ENCODE measurements around the gene SLC25A21. TPM values are rescaled to one million over a fixed set of nuclear protein-coding genes. Genes with fewer than 3 reads are reported as not detected.

SLC25A21 gene
- total and polyA plus RNA-seq, 7 experiments from 2014 or later, result not detected

DNA sequence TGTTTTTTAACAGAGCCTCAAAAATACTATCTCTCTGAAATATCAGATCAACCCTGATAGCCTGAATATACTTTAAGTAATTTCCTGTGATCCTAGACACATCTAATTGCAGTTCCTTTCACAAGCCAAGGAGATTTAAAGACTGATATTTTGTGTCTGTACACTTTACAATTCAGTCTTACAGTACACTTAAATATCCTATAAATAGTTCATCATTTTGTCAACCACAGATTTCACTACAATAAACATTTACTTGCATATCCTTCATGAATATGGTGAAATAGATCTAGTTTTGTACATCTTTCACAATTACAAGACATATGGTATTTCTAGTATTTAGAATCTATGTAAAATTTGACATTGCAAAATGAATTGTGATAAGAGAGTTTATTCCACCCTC is 349.7 kb downstream of the SLC25A21 start:
- DNase-seq, result no peak
- ChIA-PET POLR2A (no interaction called here), CTCF (no interaction called here)
- H3K4me3 Mint-ChIP-seq, result no peak overlapping the region
- intact Hi-C loops (cut with micrococcal nuclease), result no loop called here
- H3K27ac ChIP-seq (ENCODE audit: low read depth, low read length), result no peak overlapping the region
- no peaks in the 10 kb centered on the region for H3K27me3 ChIP-seq (ENCODE audit: control insufficient read depth in 2 of 2, insufficient read depth in 2 of 2, low read length in 2 of 2)
- no peaks in the 10 kb centered on the region for H3K4me1 ChIP-seq (ENCODE audit: control insufficient read depth in 2 of 2, insufficient read depth in 2 of 2, low read length in 2 of 2)
- no peak overlapping the region for H3K27ac Mint-ChIP-seq
- no peak overlapping the region for H3K4me3 ChIP-seq (ENCODE audit: low read length)
- ATAC-seq, result no peak
- no peaks in the 10 kb centered on the region for H3K36me3 Mint-ChIP-seq
- H3K9me3 Mint-ChIP-seq, result peaks cover 0 to 4% (median 0%) of the 10 kb centered on the region in 11 donors
- no peaks in the 10 kb centered on the region for H3K4me1 Mint-ChIP-seq
- H3K9me3 ChIP-seq (ENCODE audit: control insufficient read depth in 2 of 3, low read length in 3 of 3), result no peaks in the 10 kb centered on the region
- no peaks in the 10 kb centered on the region for H3K36me3 ChIP-seq (ENCODE audit: control insufficient read depth in 2 of 3, insufficient read depth in 3 of 3, low read length in 3 of 3)
- no peaks in the 10 kb centered on the region for H3K27me3 Mint-ChIP-seq

DNA sequence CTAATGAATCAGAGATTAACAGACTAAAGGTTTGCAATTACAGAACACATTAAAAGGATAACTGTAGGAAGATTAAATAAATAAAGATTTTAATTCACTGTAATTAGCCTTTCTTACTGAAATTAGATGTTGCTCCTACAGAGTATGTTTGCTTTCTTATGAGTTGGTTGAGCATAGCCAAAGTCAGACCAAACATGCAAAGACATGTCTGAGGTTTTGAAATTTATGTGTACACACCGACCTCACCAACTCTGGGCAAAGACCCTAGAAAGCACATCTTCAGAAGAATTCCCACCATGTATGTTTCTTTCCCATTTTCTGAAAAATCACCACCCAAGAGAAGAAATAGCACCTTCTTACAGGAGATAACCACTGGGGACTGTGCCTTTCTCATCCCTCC is 351.5 kb downstream of the SLC25A21 start:
- intact Hi-C loops (cut with micrococcal nuclease), result no loop called here
- Mint-ChIP-seq H3K9me3 (peaks cover 0 to 4% (median 0%) of the 10 kb centered on the region in 11 donors), H3K27me3 (peaks cover 0 to 4% (median 0%) of the 10 kb centered on the region in 5 donors), H3K27ac (no peak overlapping the region), H3K4me3 (no peak overlapping the region), H3K4me1 (no peaks in the 10 kb centered on the region), H3K36me3 (no peaks in the 10 kb centered on the region)
- DNase-seq, result no peak
- no peak for ATAC-seq
- H3K9me3 ChIP-seq (ENCODE audit: control insufficient read depth in 2 of 3, low read length in 3 of 3), result no peaks in the 10 kb centered on the region
- H3K4me1 ChIP-seq (ENCODE audit: control insufficient read depth in 2 of 2, insufficient read depth in 2 of 2, low read length in 2 of 2), result no peaks in the 10 kb centered on the region
- ChIA-PET POLR2A (no interaction called here), CTCF (no interaction called here)
- H3K36me3 ChIP-seq (ENCODE audit: control insufficient read depth in 2 of 3, insufficient read depth in 3 of 3, low read length in 3 of 3), result no peaks in the 10 kb centered on the region
- H3K27me3 ChIP-seq (ENCODE audit: control insufficient read depth in 2 of 2, insufficient read depth in 2 of 2, low read length in 2 of 2), result no peaks in the 10 kb centered on the region
- H3K27ac ChIP-seq (ENCODE audit: low read depth, low read length), result no peak overlapping the region
- no peak overlapping the region for H3K4me3 ChIP-seq (ENCODE audit: low read length)

DNA sequence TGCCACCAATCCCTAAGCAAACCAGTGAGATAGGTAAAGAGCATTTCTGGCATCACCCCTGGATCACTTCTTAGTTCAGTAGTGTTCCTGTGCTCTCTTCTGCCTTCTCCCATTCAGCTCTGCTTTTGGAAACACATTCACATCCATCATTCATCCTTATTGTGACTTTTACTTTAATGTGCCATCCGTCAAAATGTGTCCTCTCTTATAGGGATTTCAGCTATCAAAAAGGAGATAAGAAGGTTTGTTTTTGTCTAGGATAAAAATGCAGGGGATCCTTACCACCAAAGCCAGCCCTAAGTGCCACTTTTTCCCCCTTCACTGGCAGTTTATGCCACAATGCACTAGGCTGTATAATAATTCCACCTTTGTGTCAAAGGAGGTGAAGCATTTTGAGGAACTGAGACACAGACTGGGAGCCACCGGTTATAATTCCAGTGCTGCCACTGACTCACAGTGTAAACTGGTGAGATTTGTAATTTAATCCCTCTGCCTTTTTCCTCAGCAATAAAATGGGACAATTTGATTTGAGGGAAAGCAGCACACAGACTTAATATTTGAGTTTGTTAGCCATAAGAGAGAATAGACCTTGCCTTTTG is 352.2 kb downstream of the SLC25A21 start:
- ATAC-seq (no peak), DNase-seq (no peak)
- H3K27me3 Mint-ChIP-seq, result peaks cover 0 to 4% (median 0%) of the 10 kb centered on the region in 5 donors
- Histone ChIP-seq H3K27me3 (ENCODE audit: control insufficient read depth in 2 of 2, insufficient read depth in 2 of 2, low read length in 2 of 2) (no peaks in the 10 kb centered on the region), H3K4me1 (ENCODE audit: control insufficient read depth in 2 of 2, insufficient read depth in 2 of 2, low read length in 2 of 2) (no peaks in the 10 kb centered on the region), H3K9me3 (ENCODE audit: control insufficient read depth in 2 of 3, low read length in 3 of 3) (no peaks in the 10 kb centered on the region), H3K36me3 (ENCODE audit: control insufficient read depth in 2 of 3, insufficient read depth in 3 of 3, low read length in 3 of 3) (no peaks in the 10 kb centered on the region), H3K4me3 (ENCODE audit: low read length) (no peak overlapping the region), H3K27ac (ENCODE audit: low read depth, low read length) (no peak overlapping the region)
- no peak overlapping the region for H3K27ac Mint-ChIP-seq
- no peak overlapping the region for H3K4me3 Mint-ChIP-seq
- CTCF ChIA-PET, result no interaction called here
- intact Hi-C loops (cut with micrococcal nuclease), result no loop called here
- H3K36me3 Mint-ChIP-seq, result no peaks in the 10 kb centered on the region
- POLR2A ChIA-PET, result no interaction called here
- peaks cover 0 to 6% (median 0%) of the 10 kb centered on the region in 11 donors for H3K9me3 Mint-ChIP-seq
- no peaks in the 10 kb centered on the region for H3K4me1 Mint-ChIP-seq

DNA sequence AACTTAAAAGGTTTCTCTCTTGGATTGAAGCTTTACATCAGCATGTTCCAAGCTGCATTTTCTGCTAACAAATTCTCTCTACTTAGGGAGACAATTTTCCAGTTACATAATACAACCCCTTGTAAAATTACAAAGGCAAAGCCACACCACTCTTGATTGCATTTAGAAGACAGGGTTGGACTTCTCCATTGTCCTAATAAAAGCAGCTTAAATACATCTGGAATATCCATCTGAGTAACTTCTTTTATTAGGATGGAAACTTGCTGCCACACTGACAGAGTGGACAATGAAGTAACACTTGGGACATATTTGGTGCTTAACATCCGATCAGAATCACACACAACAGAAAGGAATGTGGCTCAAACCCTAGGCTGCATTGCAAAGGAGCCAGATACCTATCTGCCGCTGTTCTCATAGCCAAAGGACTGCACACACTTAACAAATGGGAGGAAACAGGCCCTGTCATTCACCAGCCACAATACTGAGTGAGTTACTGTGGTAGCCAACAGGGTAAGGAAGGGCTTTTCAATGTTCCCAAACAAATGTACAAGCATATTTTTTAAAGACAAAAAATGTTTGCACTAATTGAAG is 353.5 kb downstream of the SLC25A21 start:
- CTCF ChIA-PET, result no interaction called here
- POLR2A ChIA-PET, result no interaction called here

DNA sequence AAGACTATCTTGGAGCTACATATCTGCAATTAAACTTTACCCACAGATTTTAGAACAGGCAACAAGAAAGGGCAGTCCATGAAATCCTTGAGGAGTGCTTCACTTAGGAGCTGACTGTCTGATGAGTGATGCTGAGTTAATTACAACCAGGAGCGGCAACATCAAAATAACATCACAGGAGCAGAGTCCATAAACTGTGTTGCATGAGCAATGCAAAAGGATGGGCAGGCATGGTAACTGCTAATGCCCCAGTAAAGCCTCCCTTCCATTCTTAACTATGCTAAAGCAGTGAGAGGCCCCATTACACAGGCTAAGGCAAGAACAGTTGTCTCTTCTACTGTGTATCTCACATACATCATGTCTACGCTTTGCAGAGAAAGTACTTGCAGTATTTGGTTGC is 354.2 kb downstream of the SLC25A21 start:
- no peaks in the 10 kb centered on the region for H3K9me3 ChIP-seq (ENCODE audit: control insufficient read depth in 2 of 3, low read length in 3 of 3)
- H3K27me3 ChIP-seq (ENCODE audit: control insufficient read depth in 2 of 2, insufficient read depth in 2 of 2, low read length in 2 of 2), result no peaks in the 10 kb centered on the region
- intact Hi-C loops (cut with micrococcal nuclease), result no loop called here
- Mint-ChIP-seq H3K27me3 (peaks cover 0 to 4% (median 0%) of the 10 kb centered on the region in 5 donors), H3K36me3 (no peaks in the 10 kb centered on the region), H3K27ac (no peak overlapping the region), H3K4me1 (no peaks in the 10 kb centered on the region), H3K9me3 (peaks cover 0 to 6% (median 0%) of the 10 kb centered on the region in 11 donors), H3K4me3 (no peak overlapping the region)
- no peak for DNase-seq
- no peak overlapping the region for H3K27ac ChIP-seq (ENCODE audit: low read depth, low read length)
- H3K4me1 ChIP-seq (ENCODE audit: control insufficient read depth in 2 of 2, insufficient read depth in 2 of 2, low read length in 2 of 2), result no peaks in the 10 kb centered on the region
- CTCF ChIA-PET, result no interaction called here
- ATAC-seq, result no peak
- POLR2A ChIA-PET, result no interaction called here
- H3K36me3 ChIP-seq (ENCODE audit: control insufficient read depth in 2 of 3, insufficient read depth in 3 of 3, low read length in 3 of 3), result no peaks in the 10 kb centered on the region
- H3K4me3 ChIP-seq (ENCODE audit: low read length), result no peak overlapping the region

More for the DNA sequence above, 353.5 kb downstream of the SLC25A21 start:
- DNase-seq (no peak), ATAC-seq (no peak)
- no peaks in the 10 kb centered on the region for H3K36me3 ChIP-seq (ENCODE audit: control insufficient read depth in 2 of 3, insufficient read depth in 3 of 3, low read length in 3 of 3)
- no peak overlapping the region for H3K4me3 ChIP-seq (ENCODE audit: low read length)
- H3K9me3 ChIP-seq (ENCODE audit: control insufficient read depth in 2 of 3, low read length in 3 of 3), result no peaks in the 10 kb centered on the region
- H3K27ac Mint-ChIP-seq, result no peak overlapping the region
- no peaks in the 10 kb centered on the region for H3K36me3 Mint-ChIP-seq
- H3K27ac ChIP-seq (ENCODE audit: low read depth, low read length), result no peak overlapping the region
- intact Hi-C loops (cut with micrococcal nuclease), result no loop called here
- H3K27me3 Mint-ChIP-seq, result peaks cover 0 to 4% (median 0%) of the 10 kb centered on the region in 5 donors
- H3K27me3 ChIP-seq (ENCODE audit: control insufficient read depth in 2 of 2, insufficient read depth in 2 of 2, low read length in 2 of 2), result no peaks in the 10 kb centered on the region
- H3K4me1 Mint-ChIP-seq, result no peaks in the 10 kb centered on the region
- H3K4me1 ChIP-seq (ENCODE audit: control insufficient read depth in 2 of 2, insufficient read depth in 2 of 2, low read length in 2 of 2), result no peaks in the 10 kb centered on the region
- H3K4me3 Mint-ChIP-seq, result no peak overlapping the region
- H3K9me3 Mint-ChIP-seq, result peaks cover 0 to 6% (median 0%) of the 10 kb centered on the region in 11 donors

DNA sequence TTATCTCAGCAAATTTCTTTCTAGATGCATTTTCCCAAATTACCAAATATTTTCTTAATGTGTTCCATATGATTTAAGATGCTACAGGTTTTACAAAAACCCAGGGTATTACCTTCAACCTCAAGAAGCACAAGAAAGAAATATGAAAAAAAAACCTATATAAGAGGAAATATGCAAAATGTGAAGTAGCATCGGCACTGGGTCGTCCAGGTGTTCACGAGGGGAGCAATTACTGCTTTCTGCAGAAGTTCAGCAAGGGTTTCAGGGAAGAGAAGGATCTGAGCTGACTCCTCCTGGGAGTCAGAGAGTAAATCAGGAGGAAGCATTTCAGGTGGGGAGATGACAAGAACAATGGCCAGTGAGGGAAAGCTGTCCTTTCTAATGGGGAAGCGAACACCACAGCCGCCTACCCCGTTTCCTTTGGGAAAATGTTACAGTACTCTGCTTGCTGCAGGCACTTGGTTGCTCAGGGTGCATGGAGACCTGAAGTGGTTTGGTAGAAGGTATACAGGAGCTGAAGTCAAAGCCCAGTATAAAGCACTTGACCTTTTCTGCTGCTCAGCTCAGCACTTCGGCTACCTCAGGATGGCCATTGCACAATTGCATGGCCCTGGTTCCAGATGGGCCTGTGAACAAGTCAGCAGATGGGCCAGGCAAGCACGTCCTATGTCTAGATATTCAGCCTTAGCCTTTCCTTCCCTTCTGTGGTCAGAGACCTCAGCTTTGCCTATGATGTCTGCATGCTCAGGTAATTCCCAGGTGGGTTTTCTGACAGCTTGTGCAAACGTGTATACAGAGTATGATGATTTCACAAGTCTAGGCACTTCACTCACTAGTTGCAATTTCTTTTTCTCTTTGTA is 355.1 kb downstream of the SLC25A21 start:
- H3K27ac Mint-ChIP-seq, result no peak overlapping the region
- Histone ChIP-seq H3K36me3 (ENCODE audit: control insufficient read depth in 2 of 3, insufficient read depth in 3 of 3, low read length in 3 of 3) (no peaks in the 10 kb centered on the region), H3K4me3 (ENCODE audit: low read length) (no peak overlapping the region), H3K4me1 (ENCODE audit: control insufficient read depth in 2 of 2, insufficient read depth in 2 of 2, low read length in 2 of 2) (no peaks in the 10 kb centered on the region), H3K9me3 (ENCODE audit: control insufficient read depth in 2 of 3, low read length in 3 of 3) (no peaks in the 10 kb centered on the region), H3K27me3 (ENCODE audit: control insufficient read depth in 2 of 2, insufficient read depth in 2 of 2, low read length in 2 of 2) (no peaks in the 10 kb centered on the region), H3K27ac (ENCODE audit: low read depth, low read length) (no peak overlapping the region)
- no peak overlapping the region for H3K4me3 Mint-ChIP-seq
- DNase-seq (no peak), ATAC-seq (no peak)
- no peaks in the 10 kb centered on the region for H3K4me1 Mint-ChIP-seq
- H3K36me3 Mint-ChIP-seq, result no peaks in the 10 kb centered on the region
- intact Hi-C loops (cut with micrococcal nuclease), result no loop called here
- peaks cover 0 to 4% (median 0%) of the 10 kb centered on the region in 5 donors for H3K27me3 Mint-ChIP-seq
- CTCF ChIA-PET, result no interaction called here
- peaks cover 0 to 6% (median 0%) of the 10 kb centered on the region in 11 donors for H3K9me3 Mint-ChIP-seq
- POLR2A ChIA-PET, result no interaction called here

All from naive thymus-derived CD4-positive, alpha-beta T cell (primary cell).